Lower lobe of right lung (tissue), 2 donors: ENCODE results near the gene CCDC148. TPM values are rescaled to one million over a fixed set of nuclear protein-coding genes. Genes with fewer than 3 reads are reported as not detected.

Experiments
- ATAC-seq, 2 donors: fragments of 200-7000 bp; cut with Tn5 transposase; one replicate each; pipeline ENCODE4 v1.9.1; 2020 to 2022; ENCODE audit warnings: mild to moderate bottlenecking in 2 of 2, moderate library complexity in 2 of 2
- DNase-seq: peaks from one replicate; pipeline ENCODE4 v3.0.0-alpha.2; 2020
- H3K27ac ChIP-seq: fragments of 200-600 bp; one replicate; pipeline ENCODE4 v1.8.0; 2022
- H3K27me3 ChIP-seq: fragments of 200-600 bp; one replicate; pipeline ENCODE4 v1.8.0; 2022; ENCODE audit warnings: low read depth
- H3K36me3 ChIP-seq: fragments of 200-600 bp; one replicate; pipeline ENCODE4 v1.8.0; 2022; ENCODE audit warnings: mild to moderate bottlenecking
- H3K4me1 ChIP-seq: fragments of 200-600 bp; one replicate; pipeline ENCODE4 v1.8.0; 2022
- H3K4me3 ChIP-seq: fragments of 200-600 bp; one replicate; pipeline ENCODE4 v1.8.0; 2022; ENCODE audit warnings: mild to moderate bottlenecking
- H3K9me3 ChIP-seq: fragments of 200-600 bp; one replicate; pipeline ENCODE4 v1.8.0; 2022
- CTCF ChIP-seq: fragments of 200-600 bp; IDR thresholded peaks from one replicate; pipeline ENCODE4 v1.8.0; 2022; ENCODE audit warnings: antibody characterized with exemption, mild to moderate bottlenecking
- intact Hi-C: fragments of 100-400 bp; cut with DNase I; formaldehyde crosslinking; loops from one replicate; pipeline ENCODE4 v1.11.0; 2022
- total RNA-seq: library from RNA; stranded (reverse); fragmentation: NEBNext Ultra II Directional; extraction: Animal tissue kit (Norgen Biotek cat#: 25700); gene quantifications from one replicate; pipeline ENCODE4 v1.2.1, GENCODE V29; 2021
- donor health status: DM: no; HTN: yes; CAD: no; lungs with severe emphysema.

The CCDC148 gene
- total RNA-seq, 1 donor from 2014 or later = 2.8 TPM

GRCh38 chr2:158127380-158127804 lies 329.2 kb downstream of the CCDC148 start:
- H3K4me3 ChIP-seq = no peak overlapping the region
- no peaks in the 10 kb centered on the region for H3K36me3 ChIP-seq
- ATAC-seq (no peak), DNase-seq (no peak)
- H3K27me3 ChIP-seq = no peaks in the 10 kb centered on the region
- H3K9me3 ChIP-seq = no peaks in the 10 kb centered on the region
- intact Hi-C loops = no loop called here
- H3K27ac ChIP-seq = no peak overlapping the region
- no peak for TF ChIP-seq CTCF
- no peaks in the 10 kb centered on the region for H3K4me1 ChIP-seq

GRCh38 chr2:158125756-158126498 lies 330.6 kb downstream of the CCDC148 start:
- no peak for ATAC-seq
- intact Hi-C loops = no loop called here
- Histone ChIP-seq H3K36me3 (no peaks in the 10 kb centered on the region), H3K9me3 (no peaks in the 10 kb centered on the region), H3K27ac (no peak overlapping the region), H3K4me3 (no peak overlapping the region), H3K27me3 (no peaks in the 10 kb centered on the region), H3K4me1 (no peaks in the 10 kb centered on the region)
- no peak for TF ChIP-seq CTCF
- no peak for DNase-seq

- Histone ChIP-seq H3K27me3 (no peaks in the 10 kb centered on the region), H3K4me3 (no peak overlapping the region), H3K36me3 (no peaks in the 10 kb centered on the region), H3K4me1 (no peaks in the 10 kb centered on the region), H3K9me3 (no peaks in the 10 kb centered on the region), H3K27ac (no peak overlapping the region)
- DNase-seq = no peak
- TF ChIP-seq CTCF = no peak
- intact Hi-C loops = no loop called here
- no peak for ATAC-seq
Observed at GRCh38 chr2:158124896-158125295, 331.7 kb downstream of the CCDC148 start.

Other genes with a start within 250 kb of the CCDC148 start
- 57.0 TPM for gene PKP4, start 199 bp upstream of the CCDC148 start, total RNA-seq